OCI-LY7 (cell line): Measurements from ENCODE around the gene AGGF1. TPM values are rescaled to one million over a fixed set of nuclear protein-coding genes. Genes with fewer than 3 reads are reported as not detected.

Experiments used
- BruUV-seq: library from RNA; stranded (reverse); fragments of 400-500 nt; replicated peaks from 2 replicates; lab custom pipeline; 2021; lab: Mats Ljungman, UMichigan
- CTCF ChIA-PET: fragments of 300-600 bp; sonication (Branson Sonifier 250); formaldehyde crosslinking; loops from one replicate; lab custom pipeline; 2022; ENCODE audit warnings: antibody characterized with exemption; ENCODE audit not compliant: unreplicated experiment; lab: Charles Lee
- POLR2A ChIA-PET: fragments of 300-600 bp; sonication (Branson Sonifier 250); formaldehyde crosslinking; loops from one replicate; lab custom pipeline; 2022; ENCODE audit warnings: antibody characterized with exemption; lab: Charles Lee
- DNase-seq: peaks from one replicate; pipeline ENCODE4 v3.0.0-alpha.2; 2015; ENCODE audit warnings: low spot score
- H2AFZ ChIP-seq: fragments of 200-600 bp; sonication (generic), shearing (Covaris generic); 2 replicates; pipeline ENCODE4 v1.6.1; 2014; ENCODE audit warnings: mild to moderate bottlenecking, antibody characterized with exemption, low read length, moderate library complexity
- H3K27ac ChIP-seq: fragments of 200-600 bp; sonication (generic); 2 replicates; pipeline ENCODE4 v1.5.1; 2014; ENCODE audit warnings: mixed run types, low read depth, mild to moderate bottlenecking, moderate library complexity, low read length, inconsistent platforms; ENCODE audit not compliant: poor library complexity, severe bottlenecking
- H3K36me3 ChIP-seq: fragments of 200-600 bp; sonication (generic); 2 replicates; pipeline ENCODE4 v1.6.1; 2014; ENCODE audit warnings: mild to moderate bottlenecking, antibody characterized with exemption, low read length, moderate library complexity, mixed read lengths; ENCODE audit not compliant: insufficient read depth
- H3K4me1 ChIP-seq: fragments of 200-600 bp; sonication (generic); 2 replicates; pipeline ENCODE4 v1.5.1; 2014; ENCODE audit warnings: mild to moderate bottlenecking, low read length; ENCODE audit not compliant: insufficient read depth, poor library complexity, severe bottlenecking
- H3K4me2 ChIP-seq: fragments of 200-600 bp; sonication (generic); 2 replicates; pipeline ENCODE4 v1.6.1; 2014; ENCODE audit warnings: mild to moderate bottlenecking, low read length
- H3K4me3 ChIP-seq: fragments of 200-600 bp; sonication (generic); 2 replicates; pipeline ENCODE4 v1.5.1; 2014; ENCODE audit warnings: mild to moderate bottlenecking, low read depth, low read length; ENCODE audit not compliant: poor library complexity, severe bottlenecking
- H3K79me2 ChIP-seq: fragments of 200-600 bp; sonication (generic); 2 replicates; pipeline ENCODE4 v1.6.1; 2016; ENCODE audit warnings: low read depth, mild to moderate bottlenecking, low read length, moderate library complexity, mixed read lengths; ENCODE audit not compliant: insufficient read depth
- H3K9me2 ChIP-seq: fragments of 200-600 bp; sonication (generic); 2 replicates; pipeline ENCODE4 v1.6.1; 2016; ENCODE audit warnings: mild to moderate bottlenecking, low read length, mixed read lengths; ENCODE audit not compliant: insufficient read depth
- H3K9me3 ChIP-seq: fragments of 200-600 bp; sonication (generic); 2 replicates; pipeline ENCODE4 v1.6.1; 2014; ENCODE audit warnings: mild to moderate bottlenecking, mixed run types, low read length, mixed read lengths
- H4K20me1 ChIP-seq: fragments of 200-600 bp; sonication (generic); 2 replicates; pipeline ENCODE4 v1.6.1; 2014; ENCODE audit warnings: mild to moderate bottlenecking, antibody characterized with exemption, low read length, moderate library complexity, mixed read lengths; ENCODE audit not compliant: insufficient read depth
- CTCF ChIP-seq: fragments of 200-600 bp; sonication (generic); conservative IDR thresholded peaks from 2 replicates; pipeline ENCODE4 v1.5.1; 2014; ENCODE audit warnings: mild to moderate bottlenecking, antibody characterized with exemption, low read length, moderate library complexity, mixed read lengths
- EZH2phosphoT487 ChIP-seq: fragments of 200-600 bp; sonication (generic); IDR thresholded peaks from 2 replicates; pipeline ENCODE4 v1.6.1; 2018; ENCODE audit warnings: low read depth, borderline replicate concordance, mild to moderate bottlenecking, mixed run types, antibody characterized with exemption, low read length, moderate library complexity, mixed read lengths
- intact Hi-C: fragments of 100-400 bp; cut with micrococcal nuclease; formaldehyde crosslinking; loops from one replicate; pipeline ENCODE4 v1.10.0; 2022; ENCODE audit not compliant: unreplicated experiment
- total RNA-seq, 2 experiments: library from RNA; depleted of rRNA in 1 of 2; stranded (reverse); fragments of >200 nt in 1 of 2; shearing (Covaris generic) in 1 of 2; gene quantifications; 2 replicates each; pipeline ENCODE4 v1.2.3, GENCODE V29; 2014 to 2022

AGGF1 gene
- total RNA-seq, 2 experiments from 2014 or later = 18.5 to 33.6 TPM

GRCh38 chr5:76999451-76999850 is 30.8 kb upstream of the AGGF1 start:
- no peak for TF ChIP-seq CTCF
- TF ChIP-seq EZH2phosphoT487 = no peak
- ChIA-PET POLR2A (no interaction called here), CTCF (no interaction called here)
- no peaks in the 10 kb centered on the region for H3K9me2 ChIP-seq
- H4K20me1 ChIP-seq = no peaks in the 10 kb centered on the region
- H3K79me2 ChIP-seq = no peaks in the 10 kb centered on the region
- no TSS peak for BruUV-seq
- no peak for DNase-seq
- no peak overlapping the region for H2AFZ ChIP-seq
- H3K4me2 ChIP-seq = no peak overlapping the region
- intact Hi-C loops = no loop called here
- H3K27ac ChIP-seq = no peak overlapping the region
- peaks cover 43% of the 10 kb centered on the region for H3K36me3 ChIP-seq
- no peak overlapping the region for H3K4me3 ChIP-seq
- peaks cover 7% of the 10 kb centered on the region; the same call in 1 of the 2 replicates for H3K9me3 ChIP-seq
- peaks cover 8% of the 10 kb centered on the region for H3K4me1 ChIP-seq

DNA sequence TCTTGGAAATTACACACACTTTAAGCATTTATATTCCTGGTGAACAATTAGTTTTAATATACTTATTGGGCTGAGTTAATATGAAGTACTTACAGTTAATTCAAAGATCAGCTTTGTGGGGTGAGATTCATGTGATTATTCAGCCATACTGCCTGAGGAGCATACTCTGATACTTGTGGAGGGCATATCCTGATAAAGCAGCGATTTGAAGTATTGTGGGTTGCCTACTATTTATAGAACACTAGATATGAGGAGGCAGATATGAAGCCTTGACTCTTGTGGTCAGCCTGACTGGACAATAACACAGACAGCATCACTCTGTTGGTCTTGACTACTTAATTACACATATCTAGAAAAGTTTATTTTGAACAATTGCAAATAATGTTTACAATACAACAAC is 27.0 kb upstream of the AGGF1 start:
- Histone ChIP-seq H2AFZ (no peak overlapping the region), H3K9me3 (no peaks in the 10 kb centered on the region), H3K79me2 (no peaks in the 10 kb centered on the region), H3K9me2 (no peaks in the 10 kb centered on the region), H3K36me3 (peaks cover 25% of the 10 kb centered on the region), H4K20me1 (no peaks in the 10 kb centered on the region), H3K4me2 (no peak overlapping the region), H3K27ac (no peak overlapping the region), H3K4me3 (no peak overlapping the region), H3K4me1 (peaks cover 8% of the 10 kb centered on the region)
- intact Hi-C loops = no loop called here
- TF ChIP-seq EZH2phosphoT487 = no peak
- ChIA-PET POLR2A (interaction anchor here (0.5 to 0.6 kb wide), 2 partner anchors 183 to 1246 kb away, joined by 3 read pairs; no protein-coding TSS in a partner anchor), CTCF (no interaction called here)
- DNase-seq = no peak
- BruUV-seq = no TSS peak

DNA sequence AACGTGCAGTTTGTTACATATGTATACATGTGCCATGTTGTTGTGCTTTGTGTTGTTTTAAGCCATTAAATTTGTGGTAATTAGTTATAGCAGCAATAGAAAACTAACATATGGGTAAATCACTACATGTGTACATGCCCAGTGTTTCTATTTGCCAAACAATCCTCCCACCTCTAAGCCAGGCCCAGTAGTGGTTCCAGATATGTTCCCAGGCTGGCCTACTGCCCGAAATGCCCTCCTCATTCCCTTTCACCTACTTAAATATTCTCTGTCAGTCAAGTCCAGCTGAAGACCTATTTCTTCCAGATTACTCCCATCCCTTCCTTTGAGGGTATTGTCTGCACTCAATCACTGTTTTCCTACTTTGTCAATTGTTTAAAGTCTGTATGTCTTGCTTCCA is 24.1 kb upstream of the AGGF1 start:
- peaks cover 21% of the 10 kb centered on the region for H3K36me3 ChIP-seq
- no peaks in the 10 kb centered on the region for H3K9me2 ChIP-seq
- peaks cover under 1% of the 10 kb centered on the region for H3K4me1 ChIP-seq
- intact Hi-C loops = no loop called here
- no peaks in the 10 kb centered on the region for H3K9me3 ChIP-seq
- POLR2A ChIA-PET = interaction anchor here (1.3 to 1.5 kb wide), 2 partner anchors 10 to 141 kb away, joined by 3 to 4 read pairs; no protein-coding TSS in a partner anchor
- no peak overlapping the region for H2AFZ ChIP-seq
- H4K20me1 ChIP-seq = no peaks in the 10 kb centered on the region
- CTCF ChIA-PET = no interaction called here
- no TSS peak for BruUV-seq
- DNase-seq = no peak
- H3K79me2 ChIP-seq = no peaks in the 10 kb centered on the region
- no peak overlapping the region for H3K4me2 ChIP-seq
- no peak overlapping the region for H3K4me3 ChIP-seq
- H3K27ac ChIP-seq = no peak overlapping the region
- TF ChIP-seq CTCF (no peak), EZH2phosphoT487 (no peak)
